ENCODE data around the gene CTBP1. TPM values are rescaled to one million over a fixed set of nuclear protein-coding genes. Genes with fewer than 3 reads are reported as not detected.

Gene CTBP1
- total and polyA plus RNA-seq, 2 experiments from 2014 or later = 74.0 to 192 TPM

GRCh38 chr4:1291996-1292702 lies 43.2 kb upstream of the CTBP1 start (continued):
- TF ChIP-seq ZNF462 (CRISPR knock-in tag; IDR thresholded peaks at IDR 0.05) (no peak), CREB1 (CRISPR knock-in tag; IDR thresholded peaks at IDR 0.05; ENCODE audit: low read depth) (no peak), ZNF331 (CRISPR knock-in tag; IDR thresholded peaks at IDR 0.05; ENCODE audit: low read depth) (no peak)

GRCh38 chr4:1291091-1291490 lies 42.2 kb upstream of the CTBP1 start:
- H3K79me2 ChIP-seq (replicated peaks; ENCODE audit: insufficient read depth) = peaks cover 55% of the 10 kb centered on the region
- no peak for DNase-seq (ENCODE audit: low spot score)
- peaks cover 32% of the 10 kb centered on the region for H4K20me1 ChIP-seq (replicated peaks; ENCODE audit: insufficient read depth)
- H3K4me3 Mint-ChIP-seq = peak overlapping the region; percentile 97
- peak overlapping the region; percentile 99 for H3K4me2 ChIP-seq
- no peaks in the 10 kb centered on the region for H3K27me3 ChIP-seq (ENCODE audit: insufficient read depth)
- H3K27ac Mint-ChIP-seq = no peak overlapping the region; the same call in 1 of the 2 replicates
- peaks cover 21% of the 10 kb centered on the region for H3K4me1 ChIP-seq (ENCODE audit: insufficient read depth)
- H3K27ac ChIP-seq (ENCODE audit: low read depth) = no peak overlapping the region
- peaks cover 9% of the 10 kb centered on the region for H3K27me3 Mint-ChIP-seq (ENCODE audit: insufficient read depth, low read depth, poor library complexity)
- H2AFZ ChIP-seq = no peak overlapping the region
- no peaks in the 10 kb centered on the region for H3K36me3 ChIP-seq (ENCODE audit: insufficient read depth)
- peaks cover 24% of the 10 kb centered on the region for H3K9me3 Mint-ChIP-seq
- H3F3A ChIP-seq (replicated peaks; ENCODE audit: low read depth) = no peaks in the 10 kb centered on the region
- H3K36me3 Mint-ChIP-seq (ENCODE audit: low read depth) = peaks cover 22% of the 10 kb centered on the region
- H3K9me2 ChIP-seq (ENCODE audit: insufficient read depth) = 0 out of 2 replicates have a peak, but pooled peaks cover 7% of the 10 kb centered on the region
- no peak for ATAC-seq
- peak overlapping the region; percentile 96 for H3K4me3 ChIP-seq
- H3K4me1 Mint-ChIP-seq = peaks cover 37% of the 10 kb centered on the region
- TF ChIP-seq CREB1 (CRISPR knock-in tag; IDR thresholded peaks at IDR 0.05; ENCODE audit: low read depth) = no peak
- TF ChIP-seq STAT1 (IDR thresholded peaks at IDR 0.05; ENCODE audit: unreplicated experiment) = no peak
- no peak for TF ChIP-seq ETS1 (IDR thresholded peaks at IDR 0.05)
- no peak for TF ChIP-seq REST (IDR thresholded peaks at IDR 0.05; ENCODE audit: unreplicated experiment)
- no peak for TF ChIP-seq NANOG (IDR thresholded peaks at IDR 0.05; ENCODE audit: borderline replicate concordance)
- TF ChIP-seq ZNF114 (CRISPR knock-in tag; IDR thresholded peaks at IDR 0.05) = no peak
- TF ChIP-seq CTCF (conservative IDR thresholded peaks at IDR 0.05; ENCODE audit: low read depth in 2 of 2) = no peak
- TF ChIP-seq ZNF331 (CRISPR knock-in tag; IDR thresholded peaks at IDR 0.05; ENCODE audit: low read depth) = no peak
- TF ChIP-seq POLR2AphosphoS5 (IDR thresholded peaks at IDR 0.05; ENCODE audit: low read depth) = no peak
- TF ChIP-seq JUNB (IDR thresholded peaks at IDR 0.05; ENCODE audit: unreplicated experiment) = no peak
- no peak for TF ChIP-seq EZH2 (IDR thresholded peaks at IDR 0.05; ENCODE audit: low read depth, unreplicated experiment)

All from GM23338 (cell line).